GM23338 (cell line): ENCODE measurements around the gene ATP10A. TPM values are rescaled to one million over a fixed set of nuclear protein-coding genes. Genes with fewer than 3 reads are reported as not detected.

Source experiments
- ATAC-seq: fragments of 200-7000 bp; cut with Tn5 transposase; 3 replicates; pipeline ENCODE4 v1.9.1; 2020
- DNase-seq: peaks from one replicate; pipeline ENCODE4 v3.0.0-alpha.2; 2015; ENCODE audit warnings: low spot score
- H2AFZ ChIP-seq: fragments of 200-600 bp; sonication (generic); 2 replicates; pipeline ENCODE4 v1.8.0; 2016; ENCODE audit warnings: antibody characterized with exemption, mild to moderate bottlenecking, moderate library complexity
- H3F3A ChIP-seq: fragments of 200-600 bp; sonication (generic); replicated peaks from 2 replicates; pipeline ENCODE4 v1.8.0; 2017; ENCODE audit warnings: antibody characterized with exemption, mixed run types, low read depth
- H3K27ac ChIP-seq: fragments of 200-600 bp; sonication (generic); 2 replicates; pipeline ENCODE4 v1.6.1; 2016; ENCODE audit warnings: low read depth
- H3K27me3 ChIP-seq: fragments of 200-600 bp; sonication (generic); 2 replicates; pipeline ENCODE4 v1.8.0; 2016; ENCODE audit warnings: mild to moderate bottlenecking, mixed run types, moderate library complexity; ENCODE audit not compliant: insufficient read depth
- H3K36me3 ChIP-seq: fragments of 200-600 bp; sonication (generic); 2 replicates; pipeline ENCODE4 v1.8.0; 2016; ENCODE audit warnings: mild to moderate bottlenecking; ENCODE audit not compliant: insufficient read depth
- H3K4me1 ChIP-seq: fragments of 200-600 bp; sonication (generic); 2 replicates; pipeline ENCODE4 v1.8.0; 2016; ENCODE audit warnings: mild to moderate bottlenecking, moderate library complexity; ENCODE audit not compliant: insufficient read depth
- H3K4me2 ChIP-seq: fragments of 200-600 bp; sonication (generic); 2 replicates; pipeline ENCODE4 v1.7.1; 2017; ENCODE audit warnings: mixed run types
- H3K4me3 ChIP-seq: fragments of 200-600 bp; sonication (generic); 2 replicates; pipeline ENCODE4 v1.6.1; 2016; ENCODE audit warnings: mixed run types
- H3K79me2 ChIP-seq: fragments of 200-600 bp; sonication (generic); replicated peaks from 2 replicates; pipeline ENCODE4 v1.8.0; 2017; ENCODE audit warnings: mild to moderate bottlenecking; ENCODE audit not compliant: insufficient read depth
- H3K9me2 ChIP-seq: fragments of 200-600 bp; sonication (generic); 2 replicates; pipeline ENCODE4 v1.8.0; 2017; ENCODE audit not compliant: insufficient read depth
- H4K20me1 ChIP-seq: fragments of 200-600 bp; sonication (generic); replicated peaks from 2 replicates; pipeline ENCODE4 v1.8.0; 2017; ENCODE audit warnings: mild to moderate bottlenecking; ENCODE audit not compliant: insufficient read depth
- H3K27ac Mint-ChIP-seq: 2 replicates; pipeline ENCODE4 v1.8.0; 2020; ENCODE audit warnings: inconsistent platforms, mild to moderate bottlenecking, moderate library complexity, mixed read lengths
- H3K27me3 Mint-ChIP-seq: 3 replicates; pipeline ENCODE4 v1.8.0; 2022; ENCODE audit warnings: low read depth, mild to moderate bottlenecking, moderate library complexity, mixed read lengths, inconsistent platforms; ENCODE audit not compliant: insufficient read depth, poor library complexity
- H3K36me3 Mint-ChIP-seq: 3 replicates; pipeline ENCODE4 v1.8.0; 2021; ENCODE audit warnings: low read depth, mild to moderate bottlenecking, inconsistent platforms, moderate library complexity, mixed read lengths
- H3K4me1 Mint-ChIP-seq: 3 replicates; pipeline ENCODE4 v1.8.0; 2020; ENCODE audit warnings: mild to moderate bottlenecking, inconsistent platforms, mixed read lengths
- H3K4me3 Mint-ChIP-seq: 3 replicates; pipeline ENCODE4 v1.8.0; 2021; ENCODE audit warnings: moderate library complexity, mild to moderate bottlenecking, inconsistent platforms, mixed read lengths
- H3K9me3 Mint-ChIP-seq: 3 replicates; pipeline ENCODE4 v1.8.0; 2020; ENCODE audit warnings: moderate library complexity, mild to moderate bottlenecking, inconsistent platforms, mixed read lengths
- CREB1 ChIP-seq: fragments of 250-450 bp; sonication (Bioruptor Pico); IDR thresholded peaks from 2 replicates; pipeline ENCODE4 v1.5.0; 2020; ENCODE audit warnings: low read depth, mild to moderate bottlenecking, moderate library complexity
- EZH2 ChIP-seq: fragments of 200-600 bp; sonication (generic); IDR thresholded peaks from one replicate; pipeline ENCODE4 v1.8.0; 2017; ENCODE audit warnings: antibody characterized with exemption, mild to moderate bottlenecking, low read depth; ENCODE audit not compliant: unreplicated experiment
- EZH2phosphoT487 ChIP-seq: fragments of 200-600 bp; sonication (generic); IDR thresholded peaks from one replicate; pipeline ENCODE4 v1.8.1; 2018; ENCODE audit warnings: antibody characterized with exemption; ENCODE audit not compliant: unreplicated experiment
- JUNB ChIP-seq: IDR thresholded peaks from one replicate; pipeline ENCODE4 v1.6.1; 2016; ENCODE audit warnings: antibody characterized with exemption; ENCODE audit not compliant: unreplicated experiment
- NANOG ChIP-seq: IDR thresholded peaks from 2 replicates; pipeline ENCODE4 v1.6.1; 2016; ENCODE audit warnings: antibody characterized with exemption, borderline replicate concordance
- REST ChIP-seq: IDR thresholded peaks from one replicate; pipeline ENCODE4 v1.6.1; 2018; ENCODE audit warnings: antibody characterized with exemption; ENCODE audit not compliant: unreplicated experiment
- ZNF331 ChIP-seq: fragments of 250-450 bp; sonication (Bioruptor Pico); IDR thresholded peaks from 2 replicates; pipeline ENCODE4 v1.5.0; 2020; ENCODE audit warnings: low read depth, mild to moderate bottlenecking, moderate library complexity
- ZNF462 ChIP-seq: fragments of 250-450 bp; sonication (Bioruptor Pico); IDR thresholded peaks from 2 replicates; pipeline ENCODE4 v1.5.0; 2020; ENCODE audit warnings: mild to moderate bottlenecking, moderate library complexity
- polyA plus RNA-seq: library from polyadenylated mRNA; unstranded; fragments of >200 nt; fragmentation: Nextera tagmentation; extraction: Ambion mirVana; gene quantifications from 2 replicates; pipeline ENCODE4 v1.2.1, GENCODE V29; 2016
- total RNA-seq: library from RNA; depleted of rRNA; stranded (reverse); fragments of >200 nt; shearing (Covaris generic); gene quantifications from 2 replicates; pipeline ENCODE4 v1.2.3, GENCODE V29; 2014

The ATP10A gene
- total and polyA plus RNA-seq, 2 experiments from 2014 or later: 0.36 to 5.6 TPM

- TF ChIP-seq ZNF331 (CRISPR knock-in tag) (no peak), JUNB (no peak), EZH2 (no peak), NANOG (no peak), EZH2phosphoT487 (no peak)
Measured at GRCh38 chr15:25700916-25701315, 162.2 kb downstream of the ATP10A start (continued).

GRCh38 chr15:25697586-25697985, 165.5 kb downstream of the ATP10A start:
- Histone ChIP-seq H3K79me2 (no peaks in the 10 kb centered on the region), H3K27ac (no peak overlapping the region), H3K9me2 (no peaks in the 10 kb centered on the region), H4K20me1 (no peaks in the 10 kb centered on the region), H3K27me3 (no peaks in the 10 kb centered on the region), H3F3A (no peaks in the 10 kb centered on the region), H3K36me3 (no peaks in the 10 kb centered on the region), H2AFZ (no peak overlapping the region), H3K4me2 (0 out of 2 replicates have a peak overlapping the region, but pooled peaks have one; percentile 35), H3K4me3 (no peak overlapping the region), H3K4me1 (peaks cover 16% of the 10 kb centered on the region)
- Mint-ChIP-seq H3K36me3 (no peaks in the 10 kb centered on the region; the same call in 2 of the 3 replicates), H3K4me3 (no peak overlapping the region), H3K27ac (no peak overlapping the region), H3K27me3 (peaks cover 12% of the 10 kb centered on the region), H3K4me1 (peaks cover 17% of the 10 kb centered on the region), H3K9me3 (no peaks in the 10 kb centered on the region)
- TF ChIP-seq CREB1 (CRISPR knock-in tag) (no peak), EZH2phosphoT487 (no peak), JUNB (no peak), ZNF462 (no peak), REST (no peak)
- ATAC-seq (no peak), DNase-seq (no peak)
